GM03348 (cell line): ENCODE results near the gene COL23A1.

Experiments used
- DNase-seq: peaks from one replicate; pipeline ENCODE4 v3.0.0; 2012; ENCODE audit warnings: low spot score

COL23A1 gene

GRCh38 chr5:178590141-178590923 lies at the start of gene COL23A1:
TSS of gene COL23A1 (minus strand) at chr5:178590393.
- peak; percentile 67 for DNase-seq

DNA sequence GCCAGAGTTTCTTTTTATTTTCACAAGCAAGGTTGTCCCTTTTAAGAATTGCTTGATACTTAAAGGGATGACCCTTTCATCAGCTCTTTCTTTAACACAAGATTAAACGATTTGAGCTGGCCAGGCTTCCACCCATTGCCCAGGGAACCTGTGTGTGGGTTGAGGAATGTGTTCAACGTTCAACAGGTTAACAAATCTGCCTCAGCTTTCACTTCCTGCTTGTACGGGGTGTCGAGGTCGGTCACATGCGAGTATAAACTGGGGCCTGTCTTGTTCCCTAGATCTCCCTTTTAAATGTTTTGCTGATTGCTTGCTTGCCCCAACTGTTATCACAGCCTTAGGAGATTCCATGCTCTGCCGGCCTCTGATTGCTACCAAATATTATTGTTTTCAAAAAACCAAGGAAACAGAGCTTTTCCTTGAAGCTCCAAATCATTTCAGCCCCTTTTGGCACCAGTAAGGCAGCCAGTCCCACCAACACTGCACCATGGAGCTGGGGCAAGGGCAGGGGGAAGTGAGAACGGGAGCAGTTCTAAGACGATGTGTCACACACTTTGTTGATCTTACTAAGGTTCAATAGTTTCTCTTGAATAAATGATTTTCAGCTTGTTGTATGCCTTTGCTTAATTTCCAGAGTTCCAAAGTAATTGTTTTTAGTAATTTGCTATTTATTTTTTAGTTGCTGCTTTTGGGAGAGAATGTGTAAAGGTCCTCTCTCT lies 47.3 kb upstream of the COL23A1 start:
- DNase-seq: no peak

GRCh38 chr5:178632285-178632684 lies 42.1 kb upstream of the COL23A1 start:
- no peak for DNase-seq

GRCh38 chr5:178630951-178631350 lies 40.8 kb upstream of the COL23A1 start:
- no peak for DNase-seq

- no peak for DNase-seq
Observed at GRCh38 chr5:178630475-178630930, 40.3 kb upstream of the COL23A1 start.

GRCh38 chr5:178627259-178627598 lies 37.0 kb upstream of the COL23A1 start:
- no peak for DNase-seq

GRCh38 chr5:178626484-178627258 lies 36.5 kb upstream of the COL23A1 start, which contains the start of gene CLK4:
TSS of gene CLK4 (minus strand) at chr5:178627050. CDS start at chr5:178623416, 3,634 bp downstream.
- DNase-seq: peak; percentile 98

- peak; percentile 42 for DNase-seq
Observed at GRCh38 chr5:178625679-178626483, 35.7 kb upstream of the COL23A1 start.

- DNase-seq: peak; percentile 24
Observed at GRCh38 chr5:178624631-178625546, 34.7 kb upstream of the COL23A1 start.

GRCh38 chr5:178622679-178623247 lies 32.6 kb upstream of the COL23A1 start:
- no peak for DNase-seq

- no peak for DNase-seq
Observed at GRCh38 chr5:178619390-178619789, 29.2 kb upstream of the COL23A1 start.

GRCh38 chr5:178612299-178612698 lies 22.1 kb upstream of the COL23A1 start:
- DNase-seq: no peak

- no peak for DNase-seq
Observed at GRCh38 chr5:178606269-178606668, 16.1 kb upstream of the COL23A1 start.

DNA sequence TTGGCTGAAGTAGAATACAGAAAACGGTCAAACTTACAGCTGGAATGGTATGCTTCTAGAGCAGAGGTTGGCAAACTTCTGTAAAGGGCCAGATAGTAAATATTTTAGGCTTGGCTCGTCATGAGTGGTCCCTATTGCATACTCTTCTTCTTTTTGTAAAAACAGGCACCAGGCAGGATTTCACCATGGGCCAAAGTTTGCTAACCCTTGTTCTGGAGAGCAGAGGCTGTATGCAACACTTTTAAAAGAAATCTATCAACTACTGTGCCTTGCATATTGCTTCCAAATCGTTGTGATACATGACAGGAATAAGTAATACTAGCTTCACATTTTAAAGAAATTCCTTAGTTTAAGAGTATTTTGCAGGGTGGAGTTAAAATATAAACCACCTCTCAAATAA lies 15.6 kb upstream of the COL23A1 start:
- DNase-seq: no peak

- no peak for DNase-seq
Observed at GRCh38 chr5:178602752-178603151, 12.6 kb upstream of the COL23A1 start.

DNA sequence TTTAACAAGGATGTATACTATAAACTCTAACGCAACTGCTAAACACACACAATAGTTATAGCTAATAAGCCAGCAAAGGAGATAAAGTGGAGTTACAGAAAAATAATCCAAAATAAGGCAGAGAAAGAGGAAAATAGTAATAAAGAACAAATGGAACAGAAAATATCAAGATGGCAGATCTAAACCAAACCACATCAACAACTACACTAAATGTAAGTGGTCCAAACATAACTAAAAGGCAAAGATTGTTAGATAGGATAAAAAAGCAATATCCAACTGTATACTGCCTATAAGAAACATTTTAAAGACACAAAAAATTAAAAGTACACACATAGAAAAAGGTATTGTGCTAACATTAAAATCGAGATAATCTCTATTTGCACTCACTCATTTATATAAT lies 5.6 kb upstream of the COL23A1 start:
- DNase-seq: no peak

GRCh38 chr5:178595150-178595549 lies 5.0 kb upstream of the COL23A1 start:
- no peak for DNase-seq

GRCh38 chr5:178590924-178591423 lies 781 bp upstream of the COL23A1 start:
- DNase-seq: no peak

DNA sequence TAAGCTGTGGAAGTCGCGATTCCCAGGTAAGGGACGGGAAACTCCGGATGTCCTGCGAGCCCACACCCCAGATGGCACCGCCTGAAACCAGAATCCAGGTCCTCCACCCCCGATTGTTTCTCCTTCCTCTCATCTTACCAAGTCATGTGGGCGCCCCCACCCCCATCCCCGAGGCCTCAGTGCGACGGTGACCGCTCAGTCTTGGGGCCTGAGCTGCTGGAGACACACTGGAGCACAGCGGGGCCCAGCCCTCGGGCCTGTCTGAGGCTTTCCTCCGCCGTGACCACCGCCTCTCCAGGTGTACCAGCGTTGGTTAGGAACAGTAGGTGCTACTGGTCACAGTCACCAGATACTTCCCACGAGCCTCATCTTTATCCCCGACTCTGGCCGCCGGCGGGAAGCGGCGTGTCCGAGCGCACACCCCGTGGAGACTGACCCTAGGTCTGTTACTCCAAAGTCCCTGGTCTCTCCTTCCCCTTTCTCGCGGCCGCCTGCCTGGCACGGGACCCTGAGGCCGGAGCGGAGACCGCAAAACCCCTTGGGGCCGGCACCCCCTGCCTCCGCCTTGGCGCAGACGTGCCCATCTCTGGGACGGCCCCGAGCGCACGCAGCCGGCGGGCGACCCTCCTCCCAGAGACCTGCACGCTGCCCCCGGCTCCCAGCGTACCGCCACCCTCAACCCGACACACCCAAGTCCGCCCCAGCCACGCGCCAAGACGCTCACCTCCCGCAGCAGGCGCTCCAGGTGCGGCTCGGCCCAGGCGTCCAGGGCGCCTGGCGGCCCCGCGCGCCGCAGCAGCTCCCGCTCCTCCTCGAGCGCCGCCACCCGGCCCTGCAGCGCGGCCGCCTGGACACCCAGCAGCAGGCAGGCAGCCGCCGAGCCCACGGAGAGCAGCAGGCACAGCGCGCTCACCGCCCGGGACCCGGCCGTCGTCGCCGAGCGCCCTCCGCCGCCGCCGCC lies 733 bp downstream of the COL23A1 start:
- no peak for DNase-seq
